GM21528 (cell line): ENCODE data around the gene NOTCH1.

ENCODE experiments used
- ATAC-seq: cut with Tn5 transposase; IDR thresholded peaks from one replicate; pipeline ENCODE4 v1.9.1; 2021; ENCODE audit warnings: mild to moderate bottlenecking, moderate library complexity; ENCODE audit not compliant: unreplicated experiment, low FRiP score

Gene NOTCH1

GRCh38 chr9:136536051-136536720 lies 9.7 kb downstream of the NOTCH1 start:
- ATAC-seq: no peak

GRCh38 chr9:136535070-136535469 lies 10.8 kb downstream of the NOTCH1 start:
- ATAC-seq: no peak

GRCh38 chr9:136534366-136534765 lies 11.5 kb downstream of the NOTCH1 start:
- ATAC-seq: no peak

DNA sequence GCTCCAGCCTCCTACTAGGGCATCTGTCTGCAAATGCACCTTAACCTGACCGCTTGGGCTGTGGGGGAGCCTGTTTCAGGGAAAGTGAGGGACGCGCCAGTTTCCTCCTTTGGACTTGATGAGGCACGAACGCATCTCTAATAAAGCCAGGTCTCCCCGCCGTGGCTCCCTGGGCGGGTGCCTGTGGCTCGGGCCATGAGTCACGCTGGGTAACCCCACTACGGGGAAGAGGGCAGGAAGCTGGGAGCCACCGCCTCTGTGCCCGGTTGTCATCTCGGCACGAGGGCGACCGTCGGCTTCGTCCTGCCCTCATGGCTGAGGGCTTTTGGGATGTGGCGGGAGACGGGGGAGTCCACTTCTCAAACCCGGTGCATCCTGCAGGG lies 12.1 kb downstream of the NOTCH1 start:
- no peak for ATAC-seq

DNA sequence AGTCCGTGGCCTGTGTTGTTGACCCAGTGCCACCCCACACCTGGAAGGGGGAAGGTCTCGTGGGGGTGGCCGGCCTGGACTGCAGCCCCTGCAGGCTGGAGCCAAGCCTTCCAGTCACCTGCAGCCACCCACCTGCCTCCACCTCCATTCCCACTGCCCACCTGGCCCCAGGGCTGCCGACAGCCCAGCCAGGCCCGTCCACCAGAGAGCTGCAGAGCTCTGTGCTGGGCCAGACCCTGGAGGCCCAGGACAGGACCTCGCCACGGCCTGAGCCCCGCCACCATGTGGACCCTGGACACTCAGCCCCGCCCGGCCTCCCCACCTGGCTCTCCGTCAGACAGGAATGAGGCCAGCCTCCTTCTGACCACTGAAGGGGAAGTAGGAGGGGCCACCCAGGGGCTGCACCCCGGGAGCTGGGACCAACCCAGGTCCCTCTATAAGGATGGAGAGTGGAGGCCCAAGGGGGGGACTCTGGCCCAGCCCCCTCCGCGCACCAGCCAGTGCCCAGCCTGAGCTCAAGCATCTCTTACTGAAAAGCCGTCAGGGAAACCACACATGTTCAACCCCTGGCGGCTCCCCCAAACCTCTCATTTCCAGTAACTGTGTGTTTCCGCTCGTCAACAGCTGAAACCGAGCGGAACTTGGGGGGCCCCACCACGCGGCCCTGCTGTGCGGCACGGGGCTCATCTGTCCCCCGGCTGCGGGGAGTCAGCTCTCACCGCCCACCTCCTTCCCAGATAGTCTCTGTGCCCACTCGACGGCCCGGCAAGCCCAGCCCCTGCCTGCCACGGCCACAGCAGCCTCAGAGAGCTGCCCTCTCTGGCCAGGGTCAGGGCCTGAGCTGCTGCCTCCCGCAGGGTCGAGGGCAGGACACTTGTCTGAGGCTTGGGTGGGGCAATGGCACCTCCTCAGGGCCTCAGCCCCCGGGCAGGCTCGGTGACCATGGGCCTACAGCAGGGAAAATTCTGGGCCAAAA lies 12.8 kb downstream of the NOTCH1 start:
- ATAC-seq: no peak

GRCh38 chr9:136531904-136532798 lies 13.7 kb downstream of the NOTCH1 start:
- no peak for ATAC-seq

GRCh38 chr9:136531186-136531903 lies 14.5 kb downstream of the NOTCH1 start:
- no peak for ATAC-seq

- ATAC-seq: no peak
Measured at GRCh38 chr9:136530461-136531089, 15.3 kb downstream of the NOTCH1 start.

DNA sequence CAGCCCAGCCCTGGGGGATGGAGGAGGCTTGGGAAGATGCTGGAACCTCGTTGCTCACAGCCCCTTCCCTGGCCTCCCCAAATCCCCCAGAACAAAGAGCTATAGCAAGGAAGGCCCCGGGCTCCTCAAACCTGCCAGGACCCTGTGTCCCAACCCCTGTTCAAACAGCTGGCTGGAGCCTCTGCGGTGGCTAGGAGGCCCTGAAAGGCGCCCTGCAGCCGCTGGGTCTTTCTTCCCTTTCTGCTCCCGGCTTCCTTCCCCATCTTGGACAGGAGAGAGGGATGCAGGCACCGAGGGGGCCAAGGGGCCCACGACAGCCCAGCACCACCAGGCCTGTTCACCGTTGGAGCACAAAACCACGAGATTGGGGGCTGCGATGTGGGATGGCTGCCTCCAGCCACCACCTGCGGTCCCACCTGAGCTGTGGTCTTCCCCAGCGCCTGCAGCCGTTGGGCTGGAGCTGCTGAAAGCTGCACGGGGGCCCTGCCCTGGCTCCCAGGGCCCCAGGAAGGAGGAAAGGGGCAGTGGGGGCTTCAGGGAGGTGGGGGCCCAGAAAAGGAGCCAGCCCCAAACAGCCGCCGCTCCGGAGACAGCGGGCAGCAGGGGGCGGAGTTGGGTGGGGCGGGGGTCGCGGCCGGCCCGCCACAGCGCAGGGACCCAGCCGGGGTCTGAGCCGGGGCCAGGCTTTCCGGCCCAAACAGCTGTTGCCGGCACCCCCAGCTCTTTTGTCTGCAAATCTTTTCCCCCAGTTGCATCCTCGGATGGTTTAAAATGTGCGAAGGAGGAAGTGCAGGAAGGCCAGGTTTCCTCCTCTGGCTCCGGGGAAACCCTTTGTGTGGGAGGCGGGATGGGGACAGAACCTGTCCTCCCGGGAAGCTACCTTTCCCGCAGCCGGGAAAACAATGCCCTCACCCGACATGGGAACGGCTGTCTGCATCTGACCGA lies 16.1 kb downstream of the NOTCH1 start:
- ATAC-seq: no peak

DNA sequence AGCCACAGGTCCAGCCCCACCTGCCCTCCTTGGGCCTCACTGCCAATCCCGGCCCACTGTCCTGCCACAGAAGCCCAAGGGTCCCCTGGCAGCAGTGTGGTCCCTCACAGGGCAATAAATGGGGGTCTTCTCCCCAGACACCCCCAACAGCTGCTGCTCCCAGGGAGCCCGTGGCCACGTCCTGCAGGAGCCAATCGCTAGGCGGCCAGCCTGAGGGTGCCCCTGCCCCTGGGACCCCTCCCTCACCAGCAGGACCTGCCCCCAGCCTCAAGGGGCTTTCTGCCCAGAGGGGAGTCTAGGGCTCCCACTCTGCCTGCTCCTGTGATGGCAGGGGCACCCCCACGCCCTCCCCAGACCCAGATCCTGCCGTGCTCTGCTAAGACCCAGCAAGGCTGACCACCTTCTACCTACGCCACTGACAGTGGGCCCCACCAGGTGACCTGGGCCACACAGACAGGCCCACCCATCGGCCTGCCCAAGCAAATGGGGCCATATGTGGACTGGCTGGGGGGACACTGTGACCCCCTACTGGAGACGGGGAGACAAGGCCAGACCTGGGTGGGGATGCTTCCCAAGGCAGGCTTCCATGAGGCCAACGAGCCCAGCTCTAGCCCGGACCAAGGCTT lies 17.0 kb downstream of the NOTCH1 start:
- no peak for ATAC-seq

- ATAC-seq: no peak
Measured at GRCh38 chr9:136527721-136528710, 17.8 kb downstream of the NOTCH1 start.

GRCh38 chr9:136527131-136527530 lies 18.7 kb downstream of the NOTCH1 start:
- ATAC-seq: no peak

GRCh38 chr9:136526625-136527066 lies 19.2 kb downstream of the NOTCH1 start:
- ATAC-seq: no peak

GRCh38 chr9:136525841-136526499 lies 19.9 kb downstream of the NOTCH1 start:
- no peak for ATAC-seq

GRCh38 chr9:136525207-136525606 lies 20.6 kb downstream of the NOTCH1 start:
- ATAC-seq: no peak
